NCI-H446 treated with DMSO at 0.1 percent for 48 hours (cell line): ENCODE results near the gene APOL5.
"Not testable (repeated sequence)": the region's sequence is repeated elsewhere in the genome, so short reads cannot be mapped to it uniquely, and the experiment has no call there.

Source experiments
- DNase-seq: peaks from one replicate; lab custom pipeline; 2025; lab: John Stamatoyannopoulos, UW

The APOL5 gene

DNA sequence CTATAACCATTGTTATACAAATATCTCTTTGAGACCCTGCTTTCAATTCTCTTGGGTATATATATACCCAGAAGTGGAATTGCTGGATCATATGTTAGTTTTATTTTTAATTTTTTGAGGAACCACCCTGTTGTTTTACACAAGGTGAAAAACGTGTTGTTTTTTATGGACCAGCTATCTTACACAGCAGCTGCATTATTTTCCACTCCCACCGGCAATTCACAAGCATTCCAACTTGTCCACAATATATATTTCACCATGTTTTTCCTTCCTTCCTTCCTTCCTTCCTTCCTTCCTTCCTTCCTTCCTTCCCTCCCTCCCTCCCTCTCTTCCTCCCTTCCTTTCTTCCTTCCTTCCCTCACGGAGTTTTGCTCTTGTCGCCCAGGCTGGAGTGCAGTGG is 6.3 kb upstream of the APOL5 start:
- no peak for DNase-seq

DNA sequence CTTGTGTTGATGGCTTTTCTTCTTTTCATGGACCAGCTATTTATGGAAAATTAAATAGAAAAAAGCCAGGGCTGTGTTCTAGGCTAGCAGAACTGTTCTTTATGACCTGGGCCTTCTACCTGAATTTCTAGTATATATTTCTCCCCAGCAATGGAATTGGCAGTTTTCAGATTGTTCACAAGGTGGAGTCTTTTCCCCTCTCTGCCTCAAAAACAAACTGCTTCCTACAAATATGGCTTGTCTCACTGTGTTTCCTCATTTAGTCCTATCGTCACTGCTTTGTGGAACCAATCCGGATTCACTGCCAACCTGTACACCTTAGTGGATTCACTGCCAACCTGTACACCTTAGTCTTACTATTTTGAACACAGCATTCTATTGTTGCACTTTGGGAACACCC is 5.0 kb upstream of the APOL5 start:
- DNase-seq: no peak

DNA sequence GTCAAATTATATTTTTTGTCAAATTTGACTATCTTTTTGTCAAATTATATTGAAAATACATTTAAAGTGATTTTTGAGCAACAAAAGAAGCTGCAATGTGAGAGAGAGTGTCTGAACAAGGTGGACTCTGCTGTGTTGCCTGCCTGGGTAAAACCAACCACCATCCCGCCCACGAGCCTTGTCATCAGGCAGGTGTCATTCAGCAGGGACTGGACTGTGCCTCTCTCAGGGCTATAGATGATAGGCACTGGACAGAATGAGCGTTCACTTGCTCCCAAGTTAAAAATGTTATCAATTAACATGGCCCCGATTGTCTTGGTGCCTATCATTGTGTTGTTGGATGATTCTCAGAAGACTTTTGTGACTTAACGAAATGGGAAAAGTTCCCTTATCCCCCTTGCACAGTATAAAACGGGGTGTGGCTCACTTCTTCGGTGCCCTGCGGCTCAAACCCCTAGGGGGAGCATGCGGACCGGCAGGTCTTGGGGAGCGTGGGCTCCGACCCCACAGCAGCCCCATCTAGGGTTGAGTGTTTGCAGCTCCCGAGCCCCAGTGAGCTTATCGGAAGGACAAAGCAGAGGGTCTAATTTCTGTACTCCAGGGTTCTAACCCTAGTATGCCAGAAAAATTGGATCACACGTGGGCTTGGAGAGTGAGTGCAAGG is 1.7 kb downstream of the APOL5 start:
- no peak for DNase-seq

DNA sequence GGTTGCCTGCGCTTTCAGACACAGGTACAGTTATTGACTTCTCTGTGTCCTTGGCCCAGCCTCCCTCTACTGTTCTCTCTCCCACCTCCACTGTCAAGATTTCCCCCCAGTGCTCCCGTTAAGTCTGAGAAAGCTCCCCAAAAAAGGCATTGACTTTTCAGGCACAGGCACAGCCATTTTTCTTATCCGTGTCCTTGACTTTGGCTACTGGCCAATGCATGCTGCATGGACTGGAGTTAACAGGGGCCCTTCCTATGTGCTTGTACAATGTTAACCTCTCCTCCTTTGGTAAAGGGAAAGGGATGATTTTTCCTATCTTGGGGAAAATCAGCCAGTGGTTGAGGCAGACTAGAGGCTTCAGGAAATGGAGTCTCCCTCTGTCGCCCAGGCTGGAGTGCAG is 4.3 kb downstream of the APOL5 start:
- no peak for DNase-seq

- DNase-seq: no peak
These were observed 7.8 kb downstream of the APOL5 start for GRCh38 chr22:35725521-35725920.

- DNase-seq: no peak
These were observed 8.7 kb downstream of the APOL5 start for GRCh38 chr22:35726398-35726797.

- no peak for DNase-seq
These were observed 9.3 kb downstream of the APOL5 start for GRCh38 chr22:35726933-35727332.

DNA sequence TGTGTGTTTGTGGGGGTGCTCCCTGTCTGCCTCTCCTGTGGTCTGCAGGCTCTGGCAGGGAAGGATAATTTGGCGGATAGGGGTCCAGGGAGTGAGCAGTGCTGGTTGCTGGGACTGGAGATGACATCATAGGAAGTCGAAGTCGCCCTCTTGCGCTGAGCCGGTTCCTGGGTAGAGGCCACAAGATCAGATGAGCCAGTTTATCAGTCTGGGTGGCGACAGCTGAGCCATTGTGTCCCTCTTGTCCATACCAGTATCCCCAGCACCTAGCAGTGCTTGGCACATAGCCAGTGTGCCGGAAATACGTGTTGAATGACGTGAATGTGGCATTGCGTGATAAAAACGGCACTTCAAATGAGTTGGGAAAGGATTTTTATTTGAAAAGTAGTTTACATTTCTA is 9.8 kb downstream of the APOL5 start:
- no peak for DNase-seq

DNA sequence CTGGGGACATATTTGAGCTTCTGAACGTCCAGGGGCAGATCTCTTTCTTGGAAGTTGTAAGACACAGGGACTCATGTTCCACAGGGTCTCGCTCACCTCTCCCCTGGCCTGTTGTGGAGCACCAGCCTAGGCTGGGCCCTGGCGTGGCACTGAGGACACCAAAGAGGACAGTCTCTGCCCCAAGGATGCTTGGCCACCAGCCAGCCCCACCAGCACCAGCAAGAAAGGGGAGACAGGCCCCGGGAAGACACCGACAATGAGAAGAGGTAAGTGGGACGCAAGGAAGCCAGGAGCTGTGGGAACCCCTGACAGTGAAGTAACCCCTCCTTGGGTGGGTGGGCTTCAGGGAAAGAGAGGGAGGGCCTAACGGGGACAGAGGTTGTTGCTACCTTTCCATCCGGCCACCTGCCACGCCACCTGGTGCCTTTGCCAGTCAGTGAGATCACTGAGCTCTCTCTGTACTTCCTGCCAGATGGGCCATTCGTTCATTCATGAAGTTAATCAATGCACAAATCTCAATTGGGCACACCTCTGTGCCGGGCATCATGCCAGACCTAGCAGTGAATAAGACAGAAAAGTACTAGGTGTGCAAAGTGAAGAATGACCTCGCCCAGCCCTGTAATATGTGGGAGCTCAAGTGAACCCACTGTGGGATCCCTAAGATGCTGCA is 11.1 kb downstream of the APOL5 start:
- DNase-seq: no peak

- no peak for DNase-seq
These were observed 11.6 kb downstream of the APOL5 start for GRCh38 chr22:35729309-35729698.

- DNase-seq: no peak
These were observed 13.6 kb downstream of the APOL5 start for GRCh38 chr22:35731321-35731720.

DNA sequence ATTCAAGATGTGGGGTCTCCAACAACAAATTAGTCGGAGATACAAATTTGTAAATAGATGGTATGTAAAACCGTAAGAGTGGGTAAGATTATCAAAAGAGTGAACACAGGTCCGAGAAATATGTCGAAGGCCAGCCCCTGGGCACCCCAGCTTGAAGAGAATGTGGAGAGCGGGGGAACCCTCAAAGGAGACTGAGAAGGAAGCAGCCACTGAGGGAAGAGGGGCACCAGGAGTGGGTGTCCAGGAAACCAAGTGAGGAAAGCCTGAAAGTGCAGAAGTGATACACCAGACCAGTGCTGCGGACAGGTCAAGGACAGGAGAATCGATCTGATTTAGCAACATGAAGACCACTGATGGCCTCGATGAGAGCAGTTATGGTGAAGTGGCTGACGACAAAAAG is 14.4 kb downstream of the APOL5 start:
- DNase-seq: no peak

GRCh38 chr22:35733036-35733435 is 15.4 kb downstream of the APOL5 start:
- DNase-seq: no peak

- DNase-seq: no peak
These were observed 16.3 kb downstream of the APOL5 start for GRCh38 chr22:35733791-35734516.

- DNase-seq: no peak
These were observed 16.8 kb downstream of the APOL5 start for GRCh38 chr22:35734517-35734827.

DNA sequence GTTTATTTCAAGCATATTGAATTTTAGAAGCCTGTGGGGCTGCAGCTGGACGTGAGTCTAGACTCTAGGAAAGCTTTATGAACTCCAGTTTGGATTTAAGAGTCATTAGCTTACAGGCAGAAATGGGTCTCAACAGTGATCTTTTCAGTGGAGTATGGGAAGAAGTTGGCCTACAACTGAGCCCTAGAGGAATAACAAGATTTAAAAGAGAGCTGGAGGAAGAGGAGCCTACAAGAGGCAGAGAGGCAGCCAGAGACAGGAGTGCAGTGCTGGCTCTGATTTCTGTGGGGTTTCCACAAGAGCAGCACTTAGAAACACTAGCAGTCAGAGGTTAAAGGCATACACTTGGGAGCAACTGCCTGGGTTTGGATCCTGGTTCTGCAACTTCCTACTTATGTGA is 17.9 kb downstream of the APOL5 start:
- no peak for DNase-seq

DNA sequence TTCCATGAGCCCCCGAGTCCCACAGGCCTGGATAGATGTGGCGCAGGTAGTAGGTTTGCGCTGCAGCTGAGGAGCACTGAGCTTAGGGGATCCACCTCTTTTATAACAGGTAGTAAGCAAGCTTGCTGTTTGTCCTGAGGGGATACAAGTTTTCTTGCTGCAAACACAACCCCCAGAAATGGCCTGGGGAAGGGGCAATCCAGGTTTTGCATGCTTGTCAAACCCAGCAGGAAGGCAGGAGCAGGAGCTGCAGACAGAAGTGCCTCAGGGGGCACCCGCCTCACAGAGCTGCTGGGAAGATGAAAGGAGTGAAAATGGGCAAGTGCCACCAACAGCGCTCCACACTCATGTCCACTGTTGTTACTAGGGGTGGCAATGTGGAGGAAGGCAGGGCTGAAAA is 18.5 kb downstream of the APOL5 start:
- DNase-seq: no peak

DNA sequence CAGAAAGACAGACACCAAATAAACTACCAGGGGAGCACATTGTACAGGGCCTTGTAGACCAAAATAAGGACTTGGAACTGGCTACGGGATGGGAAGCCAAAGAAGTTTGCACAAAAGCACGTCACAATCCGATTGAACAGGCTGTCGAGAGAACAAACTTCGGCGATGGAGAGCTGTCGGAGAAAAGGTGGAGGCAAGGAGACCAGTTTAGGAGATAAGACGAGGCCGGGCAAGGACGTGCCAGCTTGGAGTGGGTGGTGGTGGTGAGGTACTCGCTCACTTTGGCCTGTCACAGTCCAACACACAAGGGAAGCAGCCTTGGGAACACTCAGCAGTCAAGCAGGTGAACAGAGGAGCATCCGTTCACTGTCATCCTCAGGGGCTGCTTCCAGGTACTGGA is 19.0 kb downstream of the APOL5 start:
- DNase-seq: no peak

- not testable (repeated sequence) for DNase-seq
These were observed 20.2 kb downstream of the APOL5 start for GRCh38 chr22:35737886-35738285.

DNA sequence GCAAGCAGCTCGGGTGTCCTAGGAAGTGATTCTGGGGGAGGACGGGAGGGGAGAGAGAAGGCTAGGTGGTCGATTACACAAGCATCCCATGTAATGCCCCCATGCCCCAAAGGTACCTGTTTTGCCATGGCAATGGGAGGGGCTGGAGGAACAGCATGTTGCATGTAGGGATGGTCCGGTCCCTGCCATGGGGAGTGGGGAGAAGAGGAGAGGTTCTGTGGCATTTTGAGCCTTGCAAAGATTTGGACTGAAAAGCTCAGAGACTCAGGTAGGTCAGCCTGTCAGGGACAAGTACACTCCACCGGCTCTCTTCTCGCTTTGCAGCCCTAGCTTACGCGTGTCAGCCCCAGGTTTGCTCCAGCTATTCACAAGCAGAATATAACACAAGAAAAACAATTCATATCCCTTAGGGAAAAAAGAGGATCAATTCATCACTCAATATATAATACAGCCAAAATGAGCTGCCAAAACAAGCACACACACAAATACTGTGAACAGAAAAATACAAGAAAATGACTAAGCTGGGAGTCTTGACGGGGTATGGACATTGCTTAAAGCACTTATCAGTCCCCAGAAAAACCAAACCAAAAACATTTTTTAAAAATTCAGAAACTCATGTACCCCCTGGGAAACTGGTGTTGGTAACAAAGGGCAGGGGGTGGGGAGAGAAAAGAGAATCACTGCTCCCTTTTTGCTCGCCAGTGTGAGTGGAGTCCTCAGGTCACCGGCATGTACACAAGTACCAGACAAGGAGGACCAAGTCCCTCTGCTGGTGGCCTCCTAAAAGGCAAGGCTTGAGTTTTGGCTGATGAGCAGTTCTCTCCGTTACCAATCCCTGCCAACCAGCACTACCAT is 21.6 kb downstream of the APOL5 start:
- DNase-seq: no peak

GRCh38 chr22:35739931-35740380 is 22.3 kb downstream of the APOL5 start:
- DNase-seq: no peak

- DNase-seq: no peak
These were observed 22.9 kb downstream of the APOL5 start for GRCh38 chr22:35740616-35741015.
